Lung (tissue), 12 donors: ENCODE data around the gene PTPRN2. TPM values are rescaled to one million over a fixed set of nuclear protein-coding genes. Genes with fewer than 3 reads are reported as not detected.
"Not testable (repeated sequence)": the region's sequence is repeated elsewhere in the genome, so short reads cannot be mapped to it uniquely, and the experiment has no call there.

Source experiments
- ATAC-seq: fragments of 200-7000 bp; cut with Tn5 transposase; one replicate; pipeline ENCODE4 v1.9.1; 2020; ENCODE audit warnings: moderate number of reproducible peaks; ENCODE audit not compliant: insufficient read depth, low FRiP score
- DNase-seq, 3 donors: peaks; one replicate each; pipeline ENCODE4 v3.0.0-alpha.2; 2013 to 2017
- H3K27ac ChIP-seq, 2 donors: one replicate each; pipeline ENCODE4 v1.5.1; 2013; ENCODE audit warnings: mild to moderate bottlenecking in 2 of 2, moderate library complexity in 2 of 2, control low read depth in 1 of 2, inconsistent platforms in 1 of 2, low read depth in 1 of 2, low read length in 1 of 2
- H3K27me3 ChIP-seq, 3 donors: one replicate each; pipeline ENCODE4 v1.5.1; 2013; ENCODE audit warnings: low read length in 2 of 3; ENCODE audit not compliant: control insufficient read depth in 3 of 3, insufficient read depth in 3 of 3
- H3K36me3 ChIP-seq, 4 donors: one replicate each; pipeline ENCODE4 v1.5.1; 2013; ENCODE audit warnings: low read length in 4 of 4, mild to moderate bottlenecking in 1 of 4, moderate library complexity in 1 of 4; ENCODE audit not compliant: control insufficient read depth in 4 of 4, insufficient read depth in 4 of 4
- H3K4me1 ChIP-seq, 5 donors: one replicate each; pipeline ENCODE4 v1.5.1; 2013; ENCODE audit warnings: low read length in 5 of 5, mild to moderate bottlenecking in 2 of 5, moderate library complexity in 1 of 5; ENCODE audit not compliant: control insufficient read depth in 5 of 5, insufficient read depth in 5 of 5
- H3K4me3 ChIP-seq: one replicate; pipeline ENCODE4 v1.5.1; 2013; ENCODE audit warnings: mild to moderate bottlenecking, control low read depth, moderate library complexity
- H3K9ac ChIP-seq, 2 donors: one replicate each; pipeline ENCODE4 v1.5.1; 2013; ENCODE audit warnings: low read length in 2 of 2, control low read depth in 1 of 2; ENCODE audit not compliant: insufficient read depth in 1 of 2
- H3K9me3 ChIP-seq, 4 donors: one replicate each; pipeline ENCODE4 v1.5.1; 2013; ENCODE audit warnings: low read length in 3 of 4, mild to moderate bottlenecking in 1 of 4, moderate library complexity in 1 of 4; ENCODE audit not compliant: control insufficient read depth in 4 of 4, insufficient read depth in 3 of 4
- WGBS, 2 donors: extraction: QIAGEN DNeasy Blood & Tissue Kit; methylation state at CpG; one replicate each; pipeline ENCODE4 v1.1.7; 2013; 5-methylcytosine and 5-hydroxymethylcytosine counted together
- polyA plus RNA-seq, 2 donors: library from polyadenylated mRNA; stranded (reverse); fragments of 200-250 nt; gene quantifications; one replicate each; pipeline ENCODE4 v1.2.1, GENCODE V29; 2013
- total RNA-seq, 2 donors: library from RNA; depleted of rRNA in 1 of 2; stranded (reverse); fragments of >200 nt in 1 of 2; gene quantifications; one replicate each; pipeline ENCODE4 v1.2.1, GENCODE V29; 2014 to 2021
- TF ChIP-seq, protein P1 (sequence below): IDR thresholded peaks from 2 replicates; pipeline ENCODE4 v1.5.1; 2012; ENCODE audit warnings: mild to moderate bottlenecking; ENCODE audit errors: control extremely low read depth, extremely low read depth
- donor health status: control.
- donor health status: control.
- donor health status: Bipolar disorder and iron deficiency.
- donor health status: healthy.
- donor health status: DM: yes; HTN: yes; CAD: no.

PTPRN2 gene
- total and polyA plus RNA-seq, 4 donors, result 2.1 to 7.4 (median 4.4) TPM

DNA sequence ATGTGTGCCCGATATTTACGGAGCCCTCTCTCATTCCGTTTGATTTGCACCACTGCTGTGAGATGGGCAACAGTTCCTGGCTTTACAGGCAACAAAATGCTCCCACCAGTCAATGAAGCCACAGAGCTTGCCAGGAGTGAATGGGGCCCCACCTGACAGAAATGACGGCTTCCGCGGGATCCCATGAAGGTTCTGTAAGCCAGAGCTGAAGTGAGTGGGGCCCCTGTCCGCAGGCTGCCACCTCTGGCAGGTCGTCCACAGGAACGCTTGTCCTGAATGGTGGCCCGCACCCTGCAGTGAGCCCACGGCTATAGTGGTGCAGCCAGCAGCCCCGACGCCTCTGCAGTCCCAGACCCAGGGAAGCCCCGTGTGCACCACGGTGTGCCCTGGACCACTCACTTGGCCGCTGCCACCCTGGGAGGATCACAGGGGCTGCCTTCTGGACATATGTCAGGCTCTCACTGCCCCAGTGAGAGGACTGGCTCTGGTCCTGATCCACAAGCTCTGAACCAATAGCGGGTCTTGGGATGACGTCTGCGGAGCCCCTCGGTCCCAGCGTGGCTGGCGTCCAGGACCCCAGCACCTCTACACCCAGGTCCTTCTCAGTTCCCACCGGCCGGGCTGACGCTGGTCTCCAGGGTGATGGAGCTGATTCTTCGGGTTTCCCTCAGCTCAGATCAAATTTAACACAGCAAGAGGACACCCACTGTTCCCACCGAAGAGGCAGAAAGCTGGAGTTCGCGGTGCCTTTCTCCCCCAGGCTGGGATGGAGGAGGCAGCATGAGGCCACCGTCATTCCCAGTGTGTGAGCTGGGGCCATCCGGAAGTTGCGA lies 738.9 kb downstream of the PTPRN2 start:
- Histone ChIP-seq H3K36me3 (no peaks in the 10 kb centered on the region), H3K4me1 (peaks cover 0 to 5% (median 0%) of the 10 kb centered on the region in 5 donors), H3K9ac (no peak overlapping the region), H3K9me3 (no peaks in the 10 kb centered on the region), H3K27ac (no peak overlapping the region), H3K4me3 (no peak overlapping the region), H3K27me3 (no peaks in the 10 kb centered on the region)
- no peak for DNase-seq
- ATAC-seq, result no peak
- TF ChIP-seq, protein P1, sequence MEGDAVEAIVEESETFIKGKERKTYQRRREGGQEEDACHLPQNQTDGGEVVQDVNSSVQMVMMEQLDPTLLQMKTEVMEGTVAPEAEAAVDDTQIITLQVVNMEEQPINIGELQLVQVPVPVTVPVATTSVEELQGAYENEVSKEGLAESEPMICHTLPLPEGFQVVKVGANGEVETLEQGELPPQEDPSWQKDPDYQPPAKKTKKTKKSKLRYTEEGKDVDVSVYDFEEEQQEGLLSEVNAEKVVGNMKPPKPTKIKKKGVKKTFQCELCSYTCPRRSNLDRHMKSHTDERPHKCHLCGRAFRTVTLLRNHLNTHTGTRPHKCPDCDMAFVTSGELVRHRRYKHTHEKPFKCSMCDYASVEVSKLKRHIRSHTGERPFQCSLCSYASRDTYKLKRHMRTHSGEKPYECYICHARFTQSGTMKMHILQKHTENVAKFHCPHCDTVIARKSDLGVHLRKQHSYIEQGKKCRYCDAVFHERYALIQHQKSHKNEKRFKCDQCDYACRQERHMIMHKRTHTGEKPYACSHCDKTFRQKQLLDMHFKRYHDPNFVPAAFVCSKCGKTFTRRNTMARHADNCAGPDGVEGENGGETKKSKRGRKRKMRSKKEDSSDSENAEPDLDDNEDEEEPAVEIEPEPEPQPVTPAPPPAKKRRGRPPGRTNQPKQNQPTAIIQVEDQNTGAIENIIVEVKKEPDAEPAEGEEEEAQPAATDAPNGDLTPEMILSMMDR, result no peak
- WGBS, 2 donors, result 91 to 94% methylated on average over 32 of the region's 32 CpGs

DNA sequence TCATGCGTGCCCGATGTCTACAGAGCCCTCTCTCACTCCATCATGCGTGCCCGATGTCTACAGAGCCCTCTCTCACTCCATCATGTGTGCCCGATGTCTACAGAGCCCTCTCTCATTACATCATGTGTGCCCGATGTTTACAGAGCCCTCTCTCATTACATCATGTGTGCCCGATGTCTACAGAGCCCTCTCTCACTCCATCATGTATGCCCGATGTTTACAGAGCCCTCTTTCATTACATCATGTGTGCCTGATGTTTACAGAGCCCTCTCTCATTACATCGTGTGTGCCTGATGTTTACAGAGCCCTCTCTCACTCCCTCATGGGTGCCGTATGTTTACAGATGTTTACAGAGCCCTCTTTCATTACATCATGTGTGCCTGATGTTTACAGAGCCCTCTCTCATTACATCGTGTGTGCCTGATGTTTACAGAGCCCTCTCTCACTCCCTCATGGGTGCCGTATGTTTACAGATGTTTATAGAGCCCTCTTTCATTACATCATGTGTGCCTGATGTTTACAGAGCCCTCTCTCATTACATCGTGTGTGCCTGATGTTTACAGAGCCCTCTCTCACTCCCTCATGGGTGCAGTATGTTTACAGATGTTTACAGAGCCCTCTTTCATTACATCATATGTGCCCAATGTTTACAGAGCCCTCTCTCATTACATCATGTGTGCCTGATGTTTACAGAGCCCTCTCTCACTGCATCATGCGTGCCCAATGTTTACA lies 739.7 kb downstream of the PTPRN2 start:
- H3K27me3 ChIP-seq, DNase-seq, ATAC-seq, H3K4me3 ChIP-seq, H3K36me3 ChIP-seq, H3K4me1 ChIP-seq, H3K27ac ChIP-seq, H3K9ac ChIP-seq, H3K9me3 ChIP-seq: not testable (repeated sequence)
- 78 to 82% methylated on average over 14 of the region's 14 CpGs for WGBS, 2 donors

GRCh38 chr7:157846746-157847145 lies 740.9 kb downstream of the PTPRN2 start:
- H3K4me1 ChIP-seq, H3K27me3 ChIP-seq, H3K9me3 ChIP-seq, ATAC-seq, H3K36me3 ChIP-seq, H3K27ac ChIP-seq, DNase-seq, H3K4me3 ChIP-seq, H3K9ac ChIP-seq: not testable (repeated sequence)
- 78 to 90% methylated on average over 12 of the region's 12 CpGs for WGBS, 2 donors

DNA sequence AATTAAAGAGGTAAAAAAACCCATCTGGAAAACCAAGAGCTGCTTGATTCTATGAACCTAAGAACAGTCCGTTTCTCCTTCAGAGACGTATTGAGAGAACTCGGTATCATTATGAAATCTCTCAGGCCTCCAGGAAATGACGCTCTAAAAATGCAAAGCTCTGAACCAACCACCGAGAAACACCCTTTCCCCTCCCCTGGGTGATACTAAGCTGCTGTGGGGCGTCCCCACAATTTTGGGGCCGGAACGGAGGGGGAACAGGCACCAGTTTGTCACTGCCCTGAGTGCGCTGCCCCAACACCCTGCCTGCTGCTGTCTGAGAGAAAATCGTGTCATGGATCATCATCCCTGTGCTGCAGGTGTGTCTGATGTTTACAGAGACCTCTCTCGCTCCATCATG lies 741.4 kb downstream of the PTPRN2 start:
- no peaks in the 10 kb centered on the region for H3K9me3 ChIP-seq
- TF ChIP-seq, protein P1, result no peak
- peaks cover 0 to under 1% (median 0%) of the 10 kb centered on the region in 5 donors for H3K4me1 ChIP-seq
- ATAC-seq (no peak), DNase-seq (no peak)
- H3K27me3 ChIP-seq, result no peaks in the 10 kb centered on the region
- no peaks in the 10 kb centered on the region for H3K36me3 ChIP-seq
- H3K27ac ChIP-seq, result no peak overlapping the region
- H3K9ac ChIP-seq, result no peak overlapping the region
- 61 to 68% methylated on average over 11 of the region's 11 CpGs for WGBS, 2 donors
- H3K4me3 ChIP-seq, result no peak overlapping the region
